ENCODE data around the gene BLID. TPM values are rescaled to one million over a fixed set of nuclear protein-coding genes. Genes with fewer than 3 reads are reported as not detected.
A peak's percentile ranks its signal among the peaks of the same experiment; 100 is the strongest.

The BLID gene
- total RNA-seq, 4 donors from 2014 or later, result 0.66 TPM; not detected in 3

GRCh38 chr11:122096272-122097112 lies 19.5 kb downstream of the BLID start:
- no peaks in the 10 kb centered on the region for H3K9me3 ChIP-seq
- peak overlapping the region; percentile 86 to 92 (median 88) for H3K27ac ChIP-seq
- no peaks in the 10 kb centered on the region for H3K27me3 ChIP-seq
- DNase-seq (no peak), ATAC-seq (no peak)
- H3K4me1 ChIP-seq, result peaks cover 13 to 16% of the 10 kb centered on the region in 2 donors
- H3K36me3 ChIP-seq, result peaks cover 0 to 2% of the 10 kb centered on the region in 2 donors
- TF ChIP-seq, protein P1, sequence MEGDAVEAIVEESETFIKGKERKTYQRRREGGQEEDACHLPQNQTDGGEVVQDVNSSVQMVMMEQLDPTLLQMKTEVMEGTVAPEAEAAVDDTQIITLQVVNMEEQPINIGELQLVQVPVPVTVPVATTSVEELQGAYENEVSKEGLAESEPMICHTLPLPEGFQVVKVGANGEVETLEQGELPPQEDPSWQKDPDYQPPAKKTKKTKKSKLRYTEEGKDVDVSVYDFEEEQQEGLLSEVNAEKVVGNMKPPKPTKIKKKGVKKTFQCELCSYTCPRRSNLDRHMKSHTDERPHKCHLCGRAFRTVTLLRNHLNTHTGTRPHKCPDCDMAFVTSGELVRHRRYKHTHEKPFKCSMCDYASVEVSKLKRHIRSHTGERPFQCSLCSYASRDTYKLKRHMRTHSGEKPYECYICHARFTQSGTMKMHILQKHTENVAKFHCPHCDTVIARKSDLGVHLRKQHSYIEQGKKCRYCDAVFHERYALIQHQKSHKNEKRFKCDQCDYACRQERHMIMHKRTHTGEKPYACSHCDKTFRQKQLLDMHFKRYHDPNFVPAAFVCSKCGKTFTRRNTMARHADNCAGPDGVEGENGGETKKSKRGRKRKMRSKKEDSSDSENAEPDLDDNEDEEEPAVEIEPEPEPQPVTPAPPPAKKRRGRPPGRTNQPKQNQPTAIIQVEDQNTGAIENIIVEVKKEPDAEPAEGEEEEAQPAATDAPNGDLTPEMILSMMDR (IDR thresholded peaks at IDR 0.05 in 4 of 5, conservative IDR thresholded peaks at IDR 0.05 in 1 of 5), result no peak
- TF ChIP-seq POLR2A (IDR thresholded peaks at IDR 0.05), result no peak
- in situ Hi-C loops (cut with MboI; ENCODE audit: low sequenced_read_pairs in 4 of 4), result loop anchor here in 2 of 4 donors (10.0 kb wide), 2 partner anchors 108 to 442 kb away; no protein-coding TSS in a partner anchor
- intact Hi-C loops (cut with DNase I; ENCODE audit: low total_unique reads), result loop anchor here (1.0 to 10.0 kb wide), 3 partner anchors 60 to 802 kb away; partner anchors contain the start of gene SC5D
- peak overlapping the region; percentile 59 to 65 (median 60) for H3K4me3 ChIP-seq

- Histone ChIP-seq H3K4me1 (peaks cover 13 to 20% of the 10 kb centered on the region in 2 donors), H3K27me3 (no peaks in the 10 kb centered on the region), H3K4me3 (peak overlapping the region; percentile 59 to 65 (median 60)), H3K27ac (peak overlapping the region; percentile 86 to 92 (median 88)), H3K9me3 (no peaks in the 10 kb centered on the region), H3K36me3 (peaks cover 0 to 9% of the 10 kb centered on the region in 2 donors)
- TF ChIP-seq POLR2A (IDR thresholded peaks at IDR 0.05), result no peak
- TF ChIP-seq, protein P1 (IDR thresholded peaks at IDR 0.05 in 4 of 5, conservative IDR thresholded peaks at IDR 0.05 in 1 of 5), result no peak
- intact Hi-C loops (cut with DNase I; ENCODE audit: low total_unique reads) (loop anchor here (2.0 to 10.0 kb wide), 2 partner anchors 61 to 801 kb away; partner anchors contain the start of gene SC5D), in situ Hi-C loops (cut with MboI; ENCODE audit: low sequenced_read_pairs in 4 of 4) (loop anchor here in 2 of 4 donors (10.0 kb wide), 2 partner anchors 109 to 441 kb away; no protein-coding TSS in a partner anchor)
- ATAC-seq, result no peak
- no peak for DNase-seq
Measured at GRCh38 chr11:122095681-122096262, 20.2 kb downstream of the BLID start.

GRCh38 chr11:122094836-122095235 lies 21.2 kb downstream of the BLID start:
- intact Hi-C loops (cut with DNase I; ENCODE audit: low total_unique reads), result loop anchor here (10.0 kb wide), 1 partner anchor 800 kb away; the partner anchor contains the start of gene SC5D
- in situ Hi-C loops (cut with MboI; ENCODE audit: low sequenced_read_pairs in 4 of 4), result loop anchor here in 3 of 4 donors (5.0 to 10.0 kb wide), 3 partner anchors 110 to 440 kb away; no protein-coding TSS in a partner anchor
- peaks cover 0 to 10% of the 10 kb centered on the region in 2 donors for H3K36me3 ChIP-seq
- H3K27ac ChIP-seq, result peak overlapping the region; percentile 12 to 92 (median 88)
- peak overlapping the region in 3 of 4 donors; percentile 59 to 65 (median 61) for H3K4me3 ChIP-seq
- peaks cover 13 to 20% of the 10 kb centered on the region in 2 donors for H3K4me1 ChIP-seq
- DNase-seq (no peak), ATAC-seq (no peak)
- TF ChIP-seq, protein P1 (IDR thresholded peaks at IDR 0.05 in 4 of 5, conservative IDR thresholded peaks at IDR 0.05 in 1 of 5), result no peak
- H3K27me3 ChIP-seq, result no peaks in the 10 kb centered on the region
- H3K9me3 ChIP-seq, result no peaks in the 10 kb centered on the region

GRCh38 chr11:122093731-122094275 lies 22.2 kb downstream of the BLID start:
- peaks cover 0 to 10% of the 10 kb centered on the region in 2 donors for H3K36me3 ChIP-seq
- DNase-seq (no peak), ATAC-seq (peak; percentile 52 to 57)
- TF ChIP-seq, protein P1 (IDR thresholded peaks at IDR 0.05 in 4 of 5, conservative IDR thresholded peaks at IDR 0.05 in 1 of 5), result no peak
- no peak for TF ChIP-seq POLR2A (IDR thresholded peaks at IDR 0.05)
- intact Hi-C loops (cut with DNase I; ENCODE audit: low total_unique reads) (loop anchor here (10.0 kb wide), 1 partner anchor 799 kb away; the partner anchor contains the start of gene SC5D), in situ Hi-C loops (cut with MboI; ENCODE audit: low sequenced_read_pairs in 4 of 4) (loop anchor here in 3 of 4 donors (5.0 to 10.0 kb wide), 3 partner anchors 111 to 439 kb away; no protein-coding TSS in a partner anchor)
- no peaks in the 10 kb centered on the region for H3K9me3 ChIP-seq
- H3K4me3 ChIP-seq, result no peak overlapping the region
- no peaks in the 10 kb centered on the region for H3K27me3 ChIP-seq
- peak overlapping the region in 3 of 4 donors; percentile 6 to 92 (median 26) for H3K27ac ChIP-seq
- peaks cover 13 to 20% of the 10 kb centered on the region in 2 donors for H3K4me1 ChIP-seq

Measured in gastrocnemius medialis (tissue), 4 donors.